Natural killer cell (primary cell): ENCODE measurements around the gene CUL3. TPM values are rescaled to one million over a fixed set of nuclear protein-coding genes. Genes with fewer than 3 reads are reported as not detected.
"Not testable (repeated sequence)": the region's sequence is repeated elsewhere in the genome, so short reads cannot be mapped to it uniquely, and the experiment has no call there.

Experiments used
- ATAC-seq, 3 donors: fragments of 150-1000 bp in 2 of 3; fragments of 200-7000 bp in 1 of 3; cut with Tn5 transposase; 1 replicate in 1 of 3; 2 replicates in 2 of 3; pipeline ENCODE4 v1.10.0; 2021; ENCODE audit warnings: mild to moderate bottlenecking in 2 of 3, moderate library complexity in 2 of 3
- DNase-seq, 2 donors: peaks; one replicate each; pipeline versions ENCODE4 v3.0.0 to v3.0.0-alpha.2; 2013 to 2021; ENCODE audit warnings: mixed read lengths in 1 of 2
- H3K27ac ChIP-seq: one replicate; pipeline ENCODE4 v1.5.1; 2013; ENCODE audit warnings: mild to moderate bottlenecking, low read length
- H3K27me3 ChIP-seq: one replicate; pipeline ENCODE4 v1.6.1; 2013; ENCODE audit warnings: low read length; ENCODE audit not compliant: control insufficient read depth, insufficient read depth
- H3K36me3 ChIP-seq: one replicate; pipeline ENCODE4 v1.6.1; 2013; ENCODE audit warnings: low read length; ENCODE audit not compliant: control insufficient read depth, insufficient read depth
- H3K4me1 ChIP-seq: one replicate; pipeline ENCODE4 v1.6.1; 2013; ENCODE audit warnings: low read length; ENCODE audit not compliant: control insufficient read depth, insufficient read depth
- H3K4me3 ChIP-seq: one replicate; pipeline ENCODE4 v1.5.1; 2013; ENCODE audit warnings: low read length
- H3K9me3 ChIP-seq: one replicate; pipeline ENCODE4 v1.6.1; 2013; ENCODE audit warnings: low read length; ENCODE audit not compliant: control insufficient read depth, insufficient read depth
- H3K27ac Mint-ChIP-seq, 2 donors: one replicate each; pipeline ENCODE4 v1.8.0; 2022; ENCODE audit warnings: mild to moderate bottlenecking in 2 of 2, mixed read lengths in 2 of 2, moderate library complexity in 1 of 2
- H3K27me3 Mint-ChIP-seq, 2 donors: one replicate each; pipeline ENCODE4 v1.8.0; 2022; ENCODE audit warnings: low read depth in 2 of 2, mixed read lengths in 2 of 2
- H3K36me3 Mint-ChIP-seq: one replicate; pipeline ENCODE4 v1.8.0; 2022; ENCODE audit warnings: mixed read lengths
- H3K4me1 Mint-ChIP-seq, 2 donors: one replicate each; pipeline ENCODE4 v1.8.0; 2022; ENCODE audit warnings: mixed read lengths in 2 of 2
- H3K4me3 Mint-ChIP-seq: one replicate; pipeline ENCODE4 v1.8.0; 2022; ENCODE audit warnings: mild to moderate bottlenecking, moderate library complexity, mixed read lengths
- H3K9me3 Mint-ChIP-seq, 2 donors: one replicate each; pipeline ENCODE4 v1.8.0; 2022; ENCODE audit warnings: mixed read lengths in 2 of 2
- CTCF ChIP-seq: fragments of 200-600 bp; IDR thresholded peaks from one replicate; pipeline ENCODE4 v1.8.0; 2022; ENCODE audit warnings: antibody characterized with exemption
- WGBS: methylation state at CpG from one replicate; pipeline ENCODE4 v1.1.7; 2013; ENCODE audit warnings: missing lambda C conversion rate; ENCODE audit not compliant: insufficient coverage; 5-methylcytosine and 5-hydroxymethylcytosine counted together
- intact Hi-C: fragments of 100-400 bp; cut with micrococcal nuclease; formaldehyde crosslinking; loops from one replicate; pipeline ENCODE4 v1.14.2; 2022
- total RNA-seq, 4 donors: library from RNA; stranded (reverse); fragments of 120-200 nt in 1 of 4; gene quantifications; one replicate each; pipeline versions ENCODE4 v1.2.3 to v1.2.4, GENCODE V29; 2013 to 2022

CUL3 gene
- total RNA-seq, 3 donors from 2014 or later (not counting 1 experiment from before 2014, with no cell fraction given) = 102 to 125 (median 115) TPM

- Mint-ChIP-seq H3K4me1 (peaks cover 64 to 65% of the 10 kb centered on the region in 2 donors), H3K36me3 (no peaks in the 10 kb centered on the region), H3K9me3 (no peaks in the 10 kb centered on the region), H3K27ac (peak overlapping the region; percentile 85 to 90), H3K27me3 (no peaks in the 10 kb centered on the region), H3K4me3 (peak overlapping the region; percentile 83)
- peak overlapping the region; percentile 76 for H3K27ac ChIP-seq
- no peaks in the 10 kb centered on the region for H3K36me3 ChIP-seq
- H3K4me3 ChIP-seq = no peak overlapping the region
- no peaks in the 10 kb centered on the region for H3K27me3 ChIP-seq
- WGBS = 53% methylated on average over 2 of the region's 2 CpGs
- ATAC-seq (no peak), DNase-seq (peak in 1 of 2 donors; percentile 36)
- TF ChIP-seq CTCF = no peak
- H3K9me3 ChIP-seq = no peaks in the 10 kb centered on the region
- H3K4me1 ChIP-seq = peaks cover 21% of the 10 kb centered on the region
- intact Hi-C loops = no loop called here
These were observed 60.5 kb downstream of the CUL3 start for GRCh38 chr2:224524657-224525056.

DNA sequence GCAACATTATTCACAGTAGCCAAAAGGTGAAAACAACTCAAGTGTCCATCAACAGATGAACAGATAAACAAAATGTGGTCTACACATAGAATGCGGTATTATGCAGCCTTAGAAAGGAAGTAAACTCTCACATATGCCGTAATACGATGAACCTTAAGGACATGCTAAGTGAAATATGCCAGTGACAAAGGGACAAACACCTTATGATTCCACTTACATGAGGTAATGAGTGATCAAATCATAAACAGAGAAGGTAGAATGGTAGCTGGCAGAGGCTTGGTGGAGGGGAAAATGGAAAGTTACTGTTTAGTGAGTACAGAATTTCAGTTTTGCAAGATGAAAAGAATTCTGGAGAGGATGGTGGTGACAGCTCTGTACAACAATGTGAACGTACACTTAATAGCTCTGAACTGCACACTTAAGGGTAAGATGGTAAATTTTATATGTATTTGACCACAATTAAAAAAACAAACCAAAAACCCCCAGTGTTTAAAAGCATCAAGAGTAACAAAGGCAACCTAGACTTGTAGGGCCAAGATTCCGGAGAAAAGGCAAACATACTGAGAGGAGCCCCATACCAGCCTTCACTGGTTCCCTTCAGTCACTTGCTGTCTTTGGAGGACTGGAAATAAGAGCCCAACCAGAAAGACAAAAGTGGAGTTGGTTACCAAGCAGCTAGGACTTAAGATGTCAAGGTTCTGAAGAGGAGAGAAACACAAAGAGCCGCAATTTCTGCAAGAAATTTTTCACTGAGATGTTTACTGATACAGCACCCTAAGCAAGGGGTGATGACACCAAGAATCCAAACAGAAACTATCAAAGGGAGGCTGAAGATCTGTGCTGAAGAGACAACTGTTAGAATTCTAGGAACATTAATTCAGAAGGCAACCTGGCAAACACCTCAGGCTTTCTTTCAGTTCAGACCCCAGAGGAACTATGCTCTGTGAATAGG is 61.3 kb downstream of the CUL3 start:
- H3K9me3 Mint-ChIP-seq = no peaks in the 10 kb centered on the region
- intact Hi-C loops = loop anchor here (1.0 to 2.0 kb wide), 2 partner anchors 53 to 61 kb away; partner anchors contain the start of gene CUL3
- Histone ChIP-seq H3K4me3 (no peak overlapping the region), H3K4me1 (peaks cover 21% of the 10 kb centered on the region), H3K27ac (peak overlapping the region; percentile 76), H3K9me3 (no peaks in the 10 kb centered on the region), H3K27me3 (no peaks in the 10 kb centered on the region), H3K36me3 (no peaks in the 10 kb centered on the region)
- H3K4me3 Mint-ChIP-seq = peak overlapping the region; percentile 83
- peak; percentile 69 to 85 (median 77) for ATAC-seq
- TF ChIP-seq CTCF = no peak
- no peaks in the 10 kb centered on the region for H3K36me3 Mint-ChIP-seq
- H3K4me1 Mint-ChIP-seq = peaks cover 69% of the 10 kb centered on the region in 2 donors
- no peaks in the 10 kb centered on the region for H3K27me3 Mint-ChIP-seq
- WGBS = 33% methylated on average over 3 of the region's 6 CpGs
- H3K27ac Mint-ChIP-seq = peak overlapping the region; percentile 85 to 90
- peak in 1 of 2 donors; percentile 52 for DNase-seq

GRCh38 chr2:224522483-224522882 is 62.7 kb downstream of the CUL3 start:
- 97% methylated on average over 7 of the region's 10 CpGs for WGBS
- not testable (repeated sequence) for H3K4me3 Mint-ChIP-seq, H3K27me3 ChIP-seq, DNase-seq, H3K27me3 Mint-ChIP-seq, H3K36me3 ChIP-seq, ATAC-seq, H3K36me3 Mint-ChIP-seq, H3K9me3 Mint-ChIP-seq, H3K4me3 ChIP-seq, H3K9me3 ChIP-seq
- Histone ChIP-seq H3K4me1 (peaks cover 22% of the 10 kb centered on the region), H3K27ac (peak overlapping the region; percentile 8)
- H3K4me1 Mint-ChIP-seq = peaks cover 67 to 68% of the 10 kb centered on the region in 2 donors
- intact Hi-C loops = loop anchor here (2.0 kb wide), 1 partner anchor 54 kb away; no protein-coding TSS in a partner anchor
- H3K27ac Mint-ChIP-seq = peak overlapping the region; percentile 85 to 90

GRCh38 chr2:224520064-224520463 is 65.1 kb downstream of the CUL3 start:
- no peaks in the 10 kb centered on the region for H3K9me3 Mint-ChIP-seq
- peaks cover 59 to 72% of the 10 kb centered on the region in 2 donors for H3K4me1 Mint-ChIP-seq
- WGBS = no CpG with 5 or more reads among the region's 1 CpG
- no peak for TF ChIP-seq CTCF
- peak; percentile 27 to 37 for DNase-seq
- Histone ChIP-seq H3K36me3 (no peaks in the 10 kb centered on the region), H3K4me1 (peaks cover 31% of the 10 kb centered on the region), H3K9me3 (no peaks in the 10 kb centered on the region), H3K4me3 (no peak overlapping the region), H3K27me3 (no peaks in the 10 kb centered on the region), H3K27ac (peak overlapping the region; percentile 30)
- H3K27me3 Mint-ChIP-seq = no peaks in the 10 kb centered on the region
- peak overlapping the region; percentile 74 to 85 for H3K27ac Mint-ChIP-seq
- H3K36me3 Mint-ChIP-seq = no peaks in the 10 kb centered on the region
- peak overlapping the region; percentile 52 for H3K4me3 Mint-ChIP-seq
- peak; percentile 40 to 61 (median 58) for ATAC-seq
- intact Hi-C loops = no loop called here
